GM18907 (cell line): ENCODE measurements around the gene LNX2.
A peak's percentile ranks its signal among the peaks of the same experiment; 100 is the strongest.

ENCODE experiments used
- ATAC-seq: cut with Tn5 transposase; IDR thresholded peaks from one replicate; pipeline ENCODE4 v1.9.1; 2021; ENCODE audit warnings: mild to moderate bottlenecking, moderate library complexity; ENCODE audit not compliant: unreplicated experiment

The LNX2 gene

GRCh38 chr13:27620377-27621115 is at the start of gene LNX2:
Gene LNX2, minus strand, starts transcription at chr13:27620529. Its CDS starts 38,826 bp downstream, at chr13:27581703.
- peak; percentile 91 for ATAC-seq

- no peak for ATAC-seq
These were observed 47.6 kb upstream of the LNX2 start for GRCh38 chr13:27667946-27668345.

DNA sequence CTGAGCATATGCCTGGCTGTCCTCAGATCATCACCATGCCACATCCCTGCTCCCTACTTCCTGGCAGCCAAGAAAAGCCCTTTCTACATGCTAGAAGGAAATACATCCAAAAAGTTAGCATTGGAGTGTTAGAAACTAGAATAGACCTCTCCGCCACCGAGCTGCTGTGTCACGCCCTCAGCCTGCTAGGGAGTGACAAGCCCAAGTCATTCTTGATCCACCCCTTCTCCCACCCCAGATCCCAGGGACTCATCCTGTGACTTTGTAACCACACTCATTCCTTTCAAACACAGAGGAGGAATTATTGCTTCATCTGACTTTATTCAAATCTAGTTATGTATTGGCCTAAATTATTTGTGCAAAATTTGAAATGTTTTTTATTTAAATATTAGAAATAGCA is 46.6 kb upstream of the LNX2 start:
- ATAC-seq, result no peak

- no peak for ATAC-seq
These were observed 45.4 kb upstream of the LNX2 start for GRCh38 chr13:27665761-27666160.

DNA sequence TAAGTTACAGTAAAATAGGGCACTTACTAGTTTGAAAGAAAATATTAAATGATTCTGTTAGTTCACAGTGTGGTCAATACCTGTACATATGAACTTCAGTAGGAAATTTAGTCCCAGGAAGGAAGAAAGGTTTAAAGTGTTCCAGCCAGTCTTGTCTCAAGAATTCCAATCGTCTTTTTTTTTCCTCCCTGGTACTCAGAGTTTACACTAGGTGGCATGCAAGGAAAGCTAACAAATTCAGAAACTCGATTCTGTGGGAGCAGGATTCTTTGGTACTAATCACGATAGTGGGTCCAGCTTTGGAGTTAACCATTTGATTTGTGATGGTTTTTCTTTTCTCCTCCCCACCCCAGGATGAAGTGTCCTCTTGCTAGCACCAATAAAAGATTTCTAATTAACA is 45.0 kb upstream of the LNX2 start:
- ATAC-seq, result no peak

DNA sequence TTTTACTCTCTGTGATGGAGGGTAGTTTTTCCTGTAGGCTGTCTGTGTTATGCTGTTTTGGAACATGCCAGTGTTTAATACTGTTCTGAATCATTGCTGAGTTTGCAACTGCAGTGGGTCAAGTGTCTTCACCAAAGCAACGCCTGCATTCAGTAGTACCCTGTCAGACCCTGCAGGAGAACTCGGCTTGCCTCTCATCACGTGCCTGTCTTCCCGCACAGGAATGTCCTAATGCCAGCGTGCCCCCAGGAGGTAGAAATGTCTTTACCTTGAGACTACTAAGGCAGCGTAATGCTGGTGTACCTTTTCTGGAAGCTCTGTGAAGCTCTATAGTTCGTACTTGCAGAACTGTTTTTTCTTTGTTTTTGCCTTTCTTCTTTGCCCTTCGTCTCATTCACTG is 43.6 kb upstream of the LNX2 start:
- ATAC-seq, result no peak

DNA sequence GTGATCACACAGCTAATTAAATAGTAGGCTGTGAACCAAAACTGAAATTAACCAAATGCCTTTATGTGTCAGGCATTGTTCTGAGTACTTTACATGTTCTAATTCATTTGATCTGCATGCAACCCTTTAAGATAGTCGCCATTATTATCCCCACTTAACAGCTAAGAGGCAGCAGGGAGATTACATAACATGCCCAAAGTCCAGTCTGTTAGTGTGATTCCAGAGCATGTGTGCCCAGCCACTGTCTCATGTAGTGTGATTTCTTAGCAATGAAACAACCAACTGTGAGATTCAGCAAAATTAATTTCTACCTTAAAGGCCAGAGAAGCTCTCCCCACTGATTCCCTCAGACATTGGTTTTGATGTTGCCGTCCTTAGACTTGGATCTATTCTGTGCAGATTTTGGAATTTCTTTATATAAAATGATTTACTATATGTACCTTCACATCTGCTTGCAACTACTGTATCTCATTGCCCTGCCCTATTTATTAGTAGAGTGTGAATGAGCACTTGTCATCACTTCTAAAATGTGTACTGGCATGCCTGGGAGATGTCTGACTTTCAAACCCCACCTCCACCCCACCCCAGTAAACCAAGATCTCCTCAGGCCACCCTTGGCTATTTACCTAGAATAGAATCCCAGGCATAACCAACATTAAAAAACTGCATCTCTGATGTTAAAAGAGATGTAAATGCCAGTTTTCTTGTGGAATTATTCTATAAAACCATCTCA is 42.6 kb upstream of the LNX2 start:
- no peak for ATAC-seq

DNA sequence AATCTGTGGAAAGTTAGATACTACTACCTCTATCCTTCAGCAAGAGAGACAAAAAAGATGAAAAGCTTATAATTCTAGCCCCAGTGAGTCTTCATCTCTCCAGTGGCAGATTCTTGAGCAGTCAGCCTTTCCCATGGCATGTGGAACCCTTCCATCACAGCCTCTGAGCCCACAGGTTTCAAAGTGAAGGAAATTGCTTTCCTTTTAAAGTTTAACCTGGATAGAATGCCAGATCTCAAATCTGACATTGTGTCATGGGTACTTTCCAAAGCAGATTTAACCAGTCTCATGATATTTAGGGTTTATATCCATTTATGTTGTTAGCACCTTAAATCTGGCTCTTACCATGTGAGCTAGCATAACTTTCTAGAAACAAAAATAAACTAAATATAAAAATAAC is 40.7 kb upstream of the LNX2 start:
- no peak for ATAC-seq

DNA sequence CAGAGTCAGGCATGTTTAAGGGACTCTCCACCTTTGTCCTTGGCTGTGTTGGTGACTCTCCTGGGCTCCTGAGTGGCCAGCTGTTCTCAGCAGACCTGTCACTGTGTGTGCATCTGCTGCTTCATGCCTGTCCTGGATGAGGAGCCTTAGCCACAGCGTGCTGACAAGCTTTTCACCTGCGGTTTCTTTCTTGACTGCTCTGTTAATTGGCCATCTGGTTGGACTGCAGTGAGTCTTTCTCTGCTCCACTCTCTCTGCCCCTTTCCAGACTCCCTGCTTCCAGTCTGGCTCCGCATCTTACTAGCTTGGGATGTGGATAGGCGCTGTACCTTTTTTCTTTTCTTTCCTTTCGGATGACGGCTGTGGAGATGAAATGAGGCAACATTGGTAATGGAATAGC is 40.2 kb upstream of the LNX2 start:
- ATAC-seq, result no peak

DNA sequence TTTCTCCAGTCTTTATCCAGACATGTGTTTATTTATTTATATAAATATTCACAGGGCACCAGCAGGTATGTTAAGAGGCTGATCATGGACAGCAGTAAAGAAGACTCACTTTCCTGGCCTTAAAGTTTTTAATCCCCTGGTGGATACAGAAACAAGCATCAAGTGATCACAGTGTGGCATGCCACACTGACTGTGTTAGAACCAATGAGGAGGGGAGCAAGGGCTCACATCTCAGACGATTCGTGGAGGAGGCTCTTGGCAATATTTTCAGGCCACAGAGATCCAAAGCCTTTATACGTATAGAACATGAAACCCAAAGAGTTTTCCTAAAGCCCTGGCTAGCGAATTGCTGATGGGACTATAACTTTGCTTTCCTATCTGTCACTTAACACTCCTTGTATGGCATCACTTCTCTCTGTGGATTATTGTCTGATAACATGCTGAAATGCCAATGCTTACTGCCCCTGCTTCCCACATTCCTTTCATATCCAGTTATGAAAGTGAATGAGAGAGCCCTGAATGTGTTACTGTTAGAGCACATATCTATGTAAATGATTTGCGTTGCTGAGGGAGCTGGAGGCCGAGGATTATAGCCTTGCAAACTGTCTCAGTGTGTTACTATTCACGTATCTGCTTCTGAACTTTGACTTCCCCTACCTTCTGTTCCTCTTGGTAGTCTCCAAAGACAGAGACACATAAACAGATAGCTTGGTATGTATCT is 39.0 kb upstream of the LNX2 start:
- ATAC-seq, result no peak

- no peak for ATAC-seq
These were observed 38.2 kb upstream of the LNX2 start for GRCh38 chr13:27658546-27658945.

DNA sequence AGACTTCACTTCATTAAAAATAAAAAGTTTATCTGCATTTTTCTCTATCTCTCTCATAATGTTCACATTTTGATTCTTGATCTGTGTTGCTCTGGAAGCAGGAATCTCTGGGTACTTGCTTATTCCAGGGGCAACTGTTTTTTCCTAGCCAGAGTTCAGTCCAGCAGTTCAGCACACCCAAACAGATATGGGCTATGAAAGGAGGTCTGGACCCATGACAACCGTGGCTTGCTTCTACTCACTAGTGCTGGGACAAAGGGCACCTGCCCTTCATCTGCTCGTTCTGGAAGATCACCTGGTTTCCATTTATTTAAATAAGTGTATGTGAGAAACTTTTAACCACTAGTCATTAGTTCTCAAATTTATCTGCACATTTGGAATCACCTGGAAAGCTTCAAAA is 37.4 kb upstream of the LNX2 start:
- no peak for ATAC-seq

- ATAC-seq, result no peak
These were observed 34.5 kb upstream of the LNX2 start for GRCh38 chr13:27654816-27655215.

GRCh38 chr13:27654059-27654458 is 33.7 kb upstream of the LNX2 start:
- ATAC-seq, result no peak

- ATAC-seq, result no peak
These were observed 30.0 kb upstream of the LNX2 start for GRCh38 chr13:27650312-27650711.

DNA sequence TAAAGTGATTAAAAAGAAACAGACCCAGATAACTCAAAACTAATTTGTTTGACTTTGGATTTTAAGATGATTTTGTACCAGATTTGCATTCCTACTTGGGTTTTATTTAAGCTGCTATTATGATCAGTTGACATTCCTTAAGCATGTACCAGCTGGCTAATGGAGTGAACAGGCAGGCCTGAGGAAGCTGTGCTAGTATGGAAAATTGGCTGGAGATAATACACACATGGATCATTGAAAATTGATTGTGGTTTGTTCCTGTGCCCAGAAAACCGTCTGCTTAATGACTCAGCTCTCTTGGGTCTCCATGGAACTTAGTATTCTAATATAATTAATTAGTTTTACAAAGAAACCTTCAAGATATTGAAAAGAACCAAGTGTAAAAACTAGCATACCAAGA is 24.0 kb upstream of the LNX2 start:
- no peak for ATAC-seq

GRCh38 chr13:27643334-27644132 is 23.2 kb upstream of the LNX2 start:
- no peak for ATAC-seq

DNA sequence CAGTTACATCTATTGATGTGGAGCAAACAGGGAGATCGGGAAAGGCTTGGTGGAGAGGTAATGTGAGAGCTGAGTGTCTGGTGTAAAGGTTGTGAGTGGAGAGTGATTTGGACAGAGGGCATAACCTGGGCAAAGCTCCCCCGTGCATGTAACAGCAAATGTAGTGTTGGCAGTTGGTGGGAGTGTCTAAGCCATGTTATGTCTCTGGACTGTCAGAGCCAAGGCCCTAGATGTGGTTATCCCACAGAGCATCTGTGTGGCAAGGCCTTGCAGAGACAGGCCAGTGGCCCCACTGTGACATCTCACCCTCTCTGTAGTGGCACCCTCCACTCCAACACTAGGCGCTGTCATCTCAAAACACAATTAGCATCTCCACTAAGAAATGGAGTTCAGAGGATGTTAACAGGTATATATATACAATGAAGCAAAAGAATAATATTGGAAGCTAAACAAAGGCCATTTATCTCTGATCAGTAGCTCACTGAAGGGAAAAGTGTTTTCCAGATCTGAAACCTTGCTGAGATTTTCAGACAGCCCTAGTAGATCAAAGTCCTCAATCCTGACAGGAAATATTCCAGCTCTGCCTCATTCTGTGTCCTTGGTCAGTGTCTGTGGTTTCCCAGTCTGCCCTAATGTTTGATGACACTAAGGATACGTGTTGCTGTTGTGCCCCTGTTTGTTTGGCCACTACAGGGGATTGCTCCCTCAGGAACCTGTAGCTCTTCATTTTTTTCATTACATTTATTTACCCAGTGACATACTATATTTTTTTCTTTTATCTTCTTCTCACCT is 21.6 kb upstream of the LNX2 start:
- ATAC-seq, result no peak

- no peak for ATAC-seq
These were observed 18.9 kb upstream of the LNX2 start for GRCh38 chr13:27639186-27639585.

GRCh38 chr13:27638521-27638920 is 18.2 kb upstream of the LNX2 start:
- no peak for ATAC-seq
